HepG2 (cell line): ENCODE results near the gene DHRS13. TPM values are rescaled to one million over a fixed set of nuclear protein-coding genes. Genes with fewer than 3 reads are reported as not detected.

Experiments
- ARID4A ChIP-seq: sonication (generic); formaldehyde crosslinking; IDR thresholded peaks from 2 replicates; pipeline ENCODE4 v1.5.0; 2020; ENCODE audit warnings: mild to moderate bottlenecking, missing genetic modification reagents, borderline replicate concordance
- NR2F2 ChIP-seq: IDR thresholded peaks from 2 replicates; pipeline ENCODE4 v1.6.1; 2012; ENCODE audit warnings: low read depth, inconsistent platforms, borderline replicate concordance
- RFX3 ChIP-seq: IDR thresholded peaks from 2 replicates; pipeline ENCODE4 v1.6.1; 2016; ENCODE audit warnings: missing biosample characterization, missing genetic modification reagents
- SP2 ChIP-seq: sonication (generic); formaldehyde crosslinking; IDR thresholded peaks from 2 replicates; pipeline ENCODE4 v1.5.1; 2020; ENCODE audit warnings: mild to moderate bottlenecking, missing genetic modification reagents
- TBX2 ChIP-seq: sonication (generic); formaldehyde crosslinking; IDR thresholded peaks from 2 replicates; pipeline ENCODE4 v1.5.0; 2020; ENCODE audit warnings: missing genetic modification reagents, mild to moderate bottlenecking, borderline replicate concordance
- TRIM22 ChIP-seq: fragments of 450-650 bp; IDR thresholded peaks from 2 replicates; pipeline ENCODE4 v1.6.1; 2017
- TRIM24 ChIP-seq: sonication (generic); formaldehyde crosslinking; IDR thresholded peaks from 2 replicates; pipeline ENCODE4 v1.8.0; 2022; ENCODE audit warnings: mild to moderate bottlenecking, missing genetic modification reagents
- ZBTB38 ChIP-seq: sonication (generic); formaldehyde crosslinking; IDR thresholded peaks from 2 replicates; pipeline ENCODE4 v1.5.1; 2020; ENCODE audit warnings: mild to moderate bottlenecking, missing genetic modification reagents
- ZBTB40 ChIP-seq, 2 experiments: fragments of 450-650 bp in 1 of 2; sonication (generic) in 1 of 2; formaldehyde crosslinking in 1 of 2; IDR thresholded peaks; 2 replicates each; pipeline versions ENCODE4 v1.6.1 to v1.8.0; 2016 to 2022; ENCODE audit warnings: antibody characterized with exemption in 1 of 2, mild to moderate bottlenecking in 1 of 2, missing genetic modification reagents in 1 of 2
- ZC3H13 ChIP-seq: sonication (generic); formaldehyde crosslinking; IDR thresholded peaks from 2 replicates; pipeline ENCODE4 v1.8.1; 2023; ENCODE audit warnings: mild to moderate bottlenecking, missing genetic modification reagents, moderate library complexity
- ZNF441 ChIP-seq: sonication (generic); formaldehyde crosslinking; IDR thresholded peaks from 2 replicates; pipeline ENCODE4 v1.7.0; 2021; ENCODE audit warnings: missing genetic modification reagents, borderline replicate concordance
- ZNF589 ChIP-seq: sonication (generic); formaldehyde crosslinking; conservative IDR thresholded peaks from 2 replicates; pipeline ENCODE4 v1.8.0; 2022; ENCODE audit warnings: mild to moderate bottlenecking, moderate library complexity, missing genetic modification reagents
- ZNF607 ChIP-seq: sonication (generic); formaldehyde crosslinking; IDR thresholded peaks from 2 replicates; pipeline ENCODE4 v1.5.1; 2020; ENCODE audit warnings: missing genetic modification reagents, mild to moderate bottlenecking, borderline replicate concordance
- polyA plus RNA-seq, 8 experiments: library from polyadenylated mRNA; depleted of rRNA in 3 of 8; stranded (reverse) in 7 of 8; unstranded in 1 of 8; fragments of >200 nt; fragmentation: Illumina TruSeq in 4 of 8; extraction: Trizol in 4 of 8; gene quantifications; 2 replicates each; pipeline versions ENCODE4 v1.2.1 to v1.2.3, GENCODE V29; 2011 to 2016; ENCODE audit warnings: low read depth in 4 of 8, missing spikeins in 1 of 8, mixed read lengths in 1 of 8; ENCODE audit not compliant: insufficient read depth in 1 of 8
- total RNA-seq, 5 experiments: library from RNA; depleted of rRNA; stranded (reverse); fragments of >200 nt; fragmentation: Illumina TruSeq; extraction: Trizol; gene quantifications; 2 replicates each; pipeline ENCODE4 v1.2.3, GENCODE V29; 2016; ENCODE audit warnings: low read depth in 1 of 5

The DHRS13 gene
- total and polyA plus RNA-seq, 2 of the 13 experiments (the other 11 are each of a cell fraction or from before 2014, with no cell fraction given), result 11.8 to 12.6 TPM

GRCh38 chr17:28896884-28897768, 5.8 kb downstream of the DHRS13 start, which contains the start of gene FLOT2 (continued):
- TF ChIP-seq ZBTB40 (IDR thresholded peaks at IDR 0.05), result no peak
- peak; percentile 56; the same call in 1 of the 2 replicates for TF ChIP-seq ZBTB40 (CRISPR knock-in tag; IDR thresholded peaks at IDR 0.05)
- peak; percentile 77; the same call in 1 of the 2 replicates for TF ChIP-seq ZC3H13 (CRISPR knock-in tag)
- TF ChIP-seq NR2F2, result peak; percentile 42; the same call in 1 of the 2 replicates
- 0 out of 2 replicates have a peak, but pooled peaks have one; percentile 40 for TF ChIP-seq ZNF589 (CRISPR knock-in tag)
- no peak for TF ChIP-seq TRIM22
- TF ChIP-seq RFX3 (CRISPR knock-in tag), result no peak
- TF ChIP-seq ZNF607 (CRISPR knock-in tag), result peak; percentile 53; the same call in 1 of the 2 replicates
- TF ChIP-seq SP2 (CRISPR knock-in tag), result peak; percentile 47; the same call in 1 of the 2 replicates
- TF ChIP-seq ARID4A (CRISPR knock-in tag), result peak; percentile 82
- peak; percentile 82 for TF ChIP-seq ZBTB38 (CRISPR knock-in tag)
- no peak for TF ChIP-seq TRIM24 (CRISPR knock-in tag)
- no peak for TF ChIP-seq ZNF441 (CRISPR knock-in tag)
- peak; percentile 59; the same call in 1 of the 2 replicates for TF ChIP-seq TBX2
